ENCODE measurements around the gene TPD52L2. TPM values are rescaled to one million over a fixed set of nuclear protein-coding genes. Genes with fewer than 3 reads are reported as not detected.

TPD52L2 gene
- polyA plus RNA-seq (ENCODE audit: low read depth in 6 of 6), result 100 to 1,000 TPM in 1 of 6 donors, 10 to 100 TPM in 5; 61.1 to 105 (median 79.9) TPM

GRCh38 chr20:63864978-63865640 lies at the start of gene TPD52L2:
TSS of gene TPD52L2 (plus strand) at chr20:63865270. CDS start at chr20:63865366, 96 bp downstream.
- H3K4me3 Mint-ChIP-seq, result peak within 1 kb of the TSS; percentile 86 to 99 (median 98)
- no peaks in the 10 kb centered on the region for H3K27me3 Mint-ChIP-seq
- H3K36me3 Mint-ChIP-seq, result no peaks in the 10 kb centered on the region
- ATAC-seq (ENCODE audit: low read depth in 2 of 2), result peak; percentile 76 to 79
- H3K9me3 Mint-ChIP-seq, result no peaks in the 10 kb centered on the region
- H3K4me1 Mint-ChIP-seq, result peaks cover 23 to 44% (median 39%) of the 10 kb centered on the region in 3 donors
- DNase-seq, result peak; percentile 98
- H3K27ac Mint-ChIP-seq, result peak within 1 kb of the TSS; percentile 94 to 100 (median 98)

- no peak for DNase-seq
- ATAC-seq (ENCODE audit: low read depth in 2 of 2), result no peak
- Mint-ChIP-seq H3K36me3 (no peaks in the 10 kb centered on the region), H3K27ac (no peak overlapping the region), H3K27me3 (no peaks in the 10 kb centered on the region), H3K9me3 (no peaks in the 10 kb centered on the region), H3K4me1 (no peaks in the 10 kb centered on the region), H3K4me3 (no peak overlapping the region)
These were observed 49.3 kb upstream of the TPD52L2 start for GRCh38 chr20:63815615-63816253.

DNA sequence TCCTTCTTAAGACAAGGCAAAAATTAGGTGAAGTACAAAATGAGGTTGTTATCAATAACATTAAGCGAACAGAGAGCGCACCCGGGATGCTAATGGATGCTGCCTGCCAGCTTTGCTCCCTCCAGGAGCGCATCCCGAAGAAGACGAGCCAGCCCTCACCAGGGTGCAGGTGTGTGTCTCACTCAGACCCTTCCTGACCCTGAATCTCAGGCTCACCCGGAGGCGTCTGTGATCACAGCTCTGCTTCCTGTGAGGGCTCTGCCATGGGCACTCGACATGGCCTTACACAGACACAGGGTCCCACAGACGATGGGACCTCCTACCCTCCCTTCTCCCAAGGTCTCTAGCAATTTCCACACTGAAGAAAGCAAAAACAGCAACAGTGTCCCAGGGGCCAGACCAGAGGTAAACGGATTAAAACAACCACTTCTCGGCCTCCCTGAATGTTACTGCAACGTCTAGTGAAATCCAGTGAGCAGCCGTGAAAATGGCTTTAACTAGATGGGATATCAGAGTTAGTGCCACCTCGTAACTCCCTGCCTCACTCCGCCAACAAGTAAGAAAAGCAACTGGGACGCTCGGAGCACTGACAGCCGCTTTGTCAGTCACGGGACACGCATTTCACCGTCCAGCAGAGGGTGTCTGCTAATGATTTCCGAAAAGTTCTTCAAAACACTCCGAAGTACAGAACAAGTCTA lies 45.7 kb upstream of the TPD52L2 start:
- H3K4me1 Mint-ChIP-seq, result no peaks in the 10 kb centered on the region
- peak overlapping the region in 3 of 8 donors; percentile 17 to 64 (median 62) for H3K4me3 Mint-ChIP-seq
- no peaks in the 10 kb centered on the region for H3K36me3 Mint-ChIP-seq
- H3K27me3 Mint-ChIP-seq, result peaks cover 0 to 7% (median 0%) of the 10 kb centered on the region in 3 donors
- DNase-seq, result no peak
- ATAC-seq (ENCODE audit: low read depth in 2 of 2), result no peak
- no peak overlapping the region for H3K27ac Mint-ChIP-seq
- H3K9me3 Mint-ChIP-seq, result no peaks in the 10 kb centered on the region

DNA sequence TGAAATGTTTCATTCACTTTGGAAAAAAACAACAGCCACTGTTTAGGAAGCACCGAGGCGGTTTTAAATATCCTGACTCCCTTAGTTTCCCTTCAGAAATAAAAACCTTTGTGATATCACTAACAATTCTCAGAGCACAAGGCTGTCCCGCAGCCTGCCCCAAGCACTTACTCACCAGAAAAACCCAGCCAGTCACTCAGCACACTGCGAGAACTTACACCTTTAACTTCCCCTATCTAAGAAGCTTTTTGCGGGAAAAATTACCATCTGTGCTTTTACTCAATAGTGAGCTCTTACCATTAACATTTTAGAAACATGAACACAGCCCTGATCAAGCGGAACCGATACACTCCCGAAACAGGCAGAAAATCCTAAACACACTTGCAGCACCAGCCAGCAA lies 43.3 kb upstream of the TPD52L2 start:
- H3K36me3 Mint-ChIP-seq, result no peaks in the 10 kb centered on the region
- no peak for DNase-seq
- peaks cover 7 to 20% (median 10%) of the 10 kb centered on the region in 3 donors for H3K27me3 Mint-ChIP-seq
- no peak overlapping the region for H3K27ac Mint-ChIP-seq
- ATAC-seq (ENCODE audit: low read depth in 2 of 2), result no peak
- no peaks in the 10 kb centered on the region for H3K4me1 Mint-ChIP-seq
- no peak overlapping the region for H3K4me3 Mint-ChIP-seq
- H3K9me3 Mint-ChIP-seq, result no peaks in the 10 kb centered on the region

- Mint-ChIP-seq H3K4me1 (no peaks in the 10 kb centered on the region), H3K27me3 (peaks cover 7 to 20% (median 10%) of the 10 kb centered on the region in 3 donors), H3K36me3 (no peaks in the 10 kb centered on the region), H3K27ac (no peak overlapping the region), H3K4me3 (no peak overlapping the region), H3K9me3 (no peaks in the 10 kb centered on the region)
- ATAC-seq (ENCODE audit: low read depth in 2 of 2), result no peak
- DNase-seq, result no peak
These were observed 42.8 kb upstream of the TPD52L2 start for GRCh38 chr20:63822276-63822696.

- no peak for ATAC-seq (ENCODE audit: low read depth in 2 of 2)
- H3K4me3 Mint-ChIP-seq, result no peak overlapping the region
- DNase-seq, result no peak
- H3K27ac Mint-ChIP-seq, result no peak overlapping the region
- H3K9me3 Mint-ChIP-seq, result no peaks in the 10 kb centered on the region
- no peaks in the 10 kb centered on the region for H3K36me3 Mint-ChIP-seq
- peaks cover 11 to 20% (median 15%) of the 10 kb centered on the region in 3 donors for H3K27me3 Mint-ChIP-seq
- no peaks in the 10 kb centered on the region for H3K4me1 Mint-ChIP-seq
These were observed 41.3 kb upstream of the TPD52L2 start for GRCh38 chr20:63823691-63824311.

DNA sequence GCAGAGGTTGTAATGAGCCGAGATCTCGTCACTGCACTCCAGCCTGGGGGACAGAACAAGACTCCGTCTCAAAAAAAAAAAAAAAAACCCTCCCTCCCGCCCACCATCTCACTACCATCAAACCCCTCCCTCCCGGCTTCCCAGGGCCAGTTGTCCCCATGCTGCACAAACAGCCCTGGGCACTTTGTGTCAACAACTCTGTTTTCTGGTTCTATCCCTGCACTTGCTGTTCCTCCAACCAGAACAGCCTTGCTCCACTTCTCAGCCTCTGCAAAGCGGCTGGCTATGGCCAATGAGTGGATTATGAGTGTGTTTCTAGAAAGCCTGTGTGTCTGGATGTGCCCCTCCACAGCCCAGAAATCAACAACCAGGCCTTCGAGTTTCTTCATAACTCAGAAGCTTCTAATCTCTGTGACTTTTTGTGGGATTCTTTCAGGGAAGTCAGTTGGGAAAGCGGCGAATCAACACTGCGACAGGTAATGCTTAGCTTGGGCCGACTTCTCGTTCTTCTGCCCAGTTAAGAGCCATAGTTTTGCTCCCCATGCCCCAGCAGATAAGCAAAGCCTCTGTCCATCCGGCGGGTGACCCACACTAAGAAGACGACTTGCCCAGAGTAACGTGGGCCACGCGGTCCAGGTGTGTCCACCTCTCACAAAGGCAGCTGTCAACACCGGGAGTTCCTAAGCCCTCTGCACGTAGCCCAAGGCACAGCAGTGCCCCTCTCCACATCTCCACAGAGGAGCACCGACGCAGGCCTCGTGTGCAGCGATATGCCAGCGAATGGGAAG lies 39.5 kb upstream of the TPD52L2 start:
- DNase-seq, result no peak
- no peak overlapping the region for H3K27ac Mint-ChIP-seq
- H3K27me3 Mint-ChIP-seq, result peaks cover 23 to 32% (median 25%) of the 10 kb centered on the region in 3 donors
- H3K36me3 Mint-ChIP-seq, result peaks cover 0 to 9% of the 10 kb centered on the region in 2 donors
- H3K4me3 Mint-ChIP-seq, result no peak overlapping the region
- peaks cover 10 to 13% (median 12%) of the 10 kb centered on the region in 3 donors for H3K4me1 Mint-ChIP-seq
- ATAC-seq (ENCODE audit: low read depth in 2 of 2), result no peak
- H3K9me3 Mint-ChIP-seq, result no peaks in the 10 kb centered on the region

- no peak for ATAC-seq (ENCODE audit: low read depth in 2 of 2)
- Mint-ChIP-seq H3K4me1 (peaks cover 10 to 13% (median 12%) of the 10 kb centered on the region in 3 donors), H3K27ac (no peak overlapping the region), H3K36me3 (peaks cover 0 to 9% of the 10 kb centered on the region in 2 donors), H3K27me3 (peaks cover 23 to 32% (median 25%) of the 10 kb centered on the region in 3 donors), H3K9me3 (no peaks in the 10 kb centered on the region), H3K4me3 (no peak overlapping the region)
- no peak for DNase-seq
These were observed 38.3 kb upstream of the TPD52L2 start for GRCh38 chr20:63826753-63827152.

GRCh38 chr20:63828124-63828523 lies 36.9 kb upstream of the TPD52L2 start:
- Mint-ChIP-seq H3K36me3 (peaks cover 0 to 9% of the 10 kb centered on the region in 2 donors), H3K9me3 (no peaks in the 10 kb centered on the region), H3K27me3 (peaks cover 23 to 32% (median 32%) of the 10 kb centered on the region in 3 donors), H3K4me1 (peaks cover 10 to 13% (median 12%) of the 10 kb centered on the region in 3 donors), H3K4me3 (peak overlapping the region in 4 of 8 donors; percentile 15 to 88 (median 36)), H3K27ac (no peak overlapping the region)
- no peak for ATAC-seq (ENCODE audit: low read depth in 2 of 2)
- DNase-seq, result no peak

DNA sequence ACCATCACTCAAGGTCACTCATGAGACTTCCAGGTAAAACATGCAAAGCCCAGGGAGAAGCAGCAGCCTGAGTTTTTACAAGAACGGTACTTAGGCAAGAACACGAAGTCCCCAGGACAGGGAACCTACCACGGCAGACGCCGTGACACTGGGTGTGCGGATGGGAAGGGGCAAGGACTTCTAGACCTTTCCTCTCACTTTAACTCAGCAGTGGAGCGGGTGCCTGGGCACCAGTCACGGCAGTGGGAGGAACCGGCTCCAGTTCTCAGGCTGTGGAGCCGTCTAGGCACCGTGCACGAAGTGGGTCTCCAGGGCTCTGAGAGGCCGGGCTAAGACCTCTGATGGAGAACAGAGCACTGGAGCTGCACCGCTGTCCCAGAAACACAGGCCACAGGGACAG lies 36.5 kb upstream of the TPD52L2 start:
- DNase-seq (no peak), ATAC-seq (ENCODE audit: low read depth in 2 of 2) (no peak)
- H3K27ac Mint-ChIP-seq, result no peak overlapping the region
- H3K4me3 Mint-ChIP-seq, result peak overlapping the region in 4 of 8 donors; percentile 15 to 88 (median 54)
- H3K4me1 Mint-ChIP-seq, result peaks cover 10 to 13% (median 12%) of the 10 kb centered on the region in 3 donors
- no peaks in the 10 kb centered on the region for H3K9me3 Mint-ChIP-seq
- peaks cover 25 to 36% (median 31%) of the 10 kb centered on the region in 3 donors for H3K27me3 Mint-ChIP-seq
- H3K36me3 Mint-ChIP-seq, result peaks cover 0 to 9% of the 10 kb centered on the region in 2 donors

DNA sequence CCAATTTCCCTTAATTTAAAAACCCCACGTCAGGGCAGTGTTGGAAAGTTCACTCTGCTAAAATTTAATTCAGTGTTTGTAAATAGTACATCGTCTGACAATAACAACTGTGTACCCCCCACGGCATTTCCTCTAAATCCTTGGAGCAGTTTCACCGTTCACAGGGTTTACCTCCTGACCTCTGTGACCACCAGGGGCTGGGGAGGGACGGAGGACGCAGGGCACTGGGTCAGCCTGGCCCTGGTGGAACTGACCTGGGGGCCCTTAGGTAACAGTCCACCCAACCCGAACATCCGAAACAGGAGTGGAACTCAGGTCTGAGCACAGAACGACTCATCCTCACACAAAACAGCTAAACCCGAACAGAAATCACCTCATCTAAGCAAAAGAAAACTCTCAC lies 36.1 kb upstream of the TPD52L2 start:
- Mint-ChIP-seq H3K27me3 (peaks cover 27 to 40% (median 31%) of the 10 kb centered on the region in 3 donors), H3K27ac (no peak overlapping the region), H3K9me3 (no peaks in the 10 kb centered on the region), H3K4me1 (peaks cover 10 to 13% (median 12%) of the 10 kb centered on the region in 3 donors), H3K36me3 (peaks cover 0 to 9% of the 10 kb centered on the region in 2 donors), H3K4me3 (peak overlapping the region in 3 of 8 donors; percentile 88 to 97 (median 94))
- ATAC-seq (ENCODE audit: low read depth in 2 of 2) (no peak), DNase-seq (no peak)

DNA sequence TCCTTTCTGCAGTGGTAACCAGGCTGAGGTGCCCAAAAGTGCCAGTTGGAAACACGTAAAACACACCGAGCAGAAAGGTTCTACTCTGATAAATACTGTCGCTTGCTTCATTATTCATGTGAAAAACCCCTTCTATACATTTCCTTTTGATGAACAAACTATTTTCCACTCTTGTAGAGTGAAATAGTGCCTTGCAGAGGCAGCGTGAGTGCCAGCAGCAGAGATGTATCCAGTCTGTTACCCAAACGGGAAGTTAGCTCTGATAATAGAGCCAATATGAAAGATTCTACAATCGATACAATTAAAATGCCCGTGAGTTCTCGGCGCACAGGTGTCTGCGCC lies 35.5 kb upstream of the TPD52L2 start:
- DNase-seq (no peak), ATAC-seq (ENCODE audit: low read depth in 2 of 2) (peak; percentile 50 to 56)
- Mint-ChIP-seq H3K4me1 (peaks cover 10 to 13% (median 12%) of the 10 kb centered on the region in 3 donors), H3K36me3 (peaks cover 0 to 9% of the 10 kb centered on the region in 2 donors), H3K9me3 (no peaks in the 10 kb centered on the region), H3K27ac (peak overlapping the region in 3 of 6 donors; percentile 8 to 84 (median 74)), H3K4me3 (peak overlapping the region; percentile 86 to 97 (median 94)), H3K27me3 (peaks cover 27 to 45% (median 33%) of the 10 kb centered on the region in 3 donors)
